ENCODE measurements around the gene THOC5. TPM values are rescaled to one million over a fixed set of nuclear protein-coding genes. Genes with fewer than 3 reads are reported as not detected.
"Not testable (repeated sequence)": the region's sequence is repeated elsewhere in the genome, so short reads cannot be mapped to it uniquely, and the experiment has no call there.

THOC5 gene
- total RNA-seq, 2 donors from 2014 or later, result 55.1 to 73.9 TPM

GRCh38 chr22:29517215-29517908 is 36.2 kb downstream of the THOC5 start:
- no peaks in the 10 kb centered on the region for H3K4me1 Mint-ChIP-seq (ENCODE audit: low read depth)
- H3K27ac Mint-ChIP-seq, result no peak overlapping the region
- peaks cover 6 to 7% of the 10 kb centered on the region in 2 donors for H3K36me3 Mint-ChIP-seq (ENCODE audit: insufficient read depth in 2 of 2)
- ATAC-seq (replicated peaks in 1 of 2) (no peak), DNase-seq (no peak)
- H3K27me3 Mint-ChIP-seq (ENCODE audit: low read depth), result no peaks in the 10 kb centered on the region
- H3K4me3 Mint-ChIP-seq, result no peak overlapping the region
- no peaks in the 10 kb centered on the region for H3K9me3 Mint-ChIP-seq

DNA sequence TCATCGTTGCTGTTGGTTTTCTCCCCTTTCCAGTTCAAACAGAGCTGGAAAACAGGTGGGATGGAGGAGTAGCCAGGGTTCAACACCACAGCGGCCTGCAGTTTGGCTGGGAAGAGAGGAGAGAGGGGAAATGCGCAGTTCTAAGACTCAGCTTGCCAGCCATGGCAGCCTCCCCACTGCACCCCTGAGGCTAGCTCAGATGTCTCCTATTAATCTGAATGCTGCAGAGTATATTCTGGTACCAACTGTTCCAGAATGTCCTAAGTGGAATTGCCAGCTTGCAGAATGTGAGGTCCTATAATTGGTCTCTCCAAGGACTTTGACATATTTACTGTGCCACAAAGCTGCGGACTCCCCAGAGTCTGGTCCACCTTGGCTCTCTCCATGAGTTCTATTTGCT is 41.5 kb downstream of the THOC5 start:
- no peaks in the 10 kb centered on the region for H3K27me3 Mint-ChIP-seq (ENCODE audit: low read depth)
- no peaks in the 10 kb centered on the region for H3K4me1 Mint-ChIP-seq (ENCODE audit: low read depth)
- H3K36me3 Mint-ChIP-seq (ENCODE audit: insufficient read depth in 2 of 2), result peaks cover 3 to 13% of the 10 kb centered on the region in 2 donors
- no peak overlapping the region for H3K4me3 Mint-ChIP-seq
- DNase-seq (no peak), ATAC-seq (replicated peaks in 1 of 2) (no peak)
- no peaks in the 10 kb centered on the region for H3K9me3 Mint-ChIP-seq
- H3K27ac Mint-ChIP-seq, result no peak overlapping the region

DNA sequence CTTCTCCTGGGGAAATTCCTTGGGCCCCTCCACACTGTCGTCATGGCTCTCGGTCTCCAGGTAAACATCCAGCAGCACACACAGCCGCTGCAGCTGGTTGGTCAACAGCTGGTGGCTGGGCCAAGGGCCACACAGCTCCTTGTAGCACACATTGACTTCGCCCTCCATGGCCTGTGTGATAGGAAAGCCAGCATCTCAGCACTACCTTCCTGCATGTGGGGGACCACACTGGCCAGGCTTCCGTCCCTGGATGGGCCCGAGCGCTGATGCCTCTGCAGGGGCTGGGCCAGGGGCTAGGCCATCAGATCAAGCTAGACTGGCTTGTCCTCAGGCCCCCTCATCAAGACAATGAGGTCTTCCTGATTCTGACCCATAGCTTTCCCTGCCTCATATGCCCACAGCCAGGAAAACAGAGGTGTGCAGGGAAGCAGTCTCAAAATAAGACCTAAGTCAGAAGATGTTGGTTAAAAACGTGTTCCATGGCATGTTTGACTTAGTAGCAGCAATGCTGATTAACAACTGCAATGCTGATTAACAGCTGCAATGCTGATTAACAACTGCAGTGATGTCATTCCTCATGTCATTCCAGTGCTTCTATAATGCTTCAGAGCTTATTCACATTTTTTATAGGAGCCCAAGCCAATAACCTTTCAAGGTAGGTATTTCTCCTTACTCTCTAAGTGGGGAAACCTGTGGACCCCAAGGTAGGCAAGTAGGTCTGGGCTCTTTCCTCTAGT is 42.3 kb downstream of the THOC5 start:
- ATAC-seq (replicated peaks in 1 of 2) (no peak), DNase-seq (no peak)
- Mint-ChIP-seq H3K27me3 (ENCODE audit: low read depth) (no peaks in the 10 kb centered on the region), H3K4me1 (ENCODE audit: low read depth) (no peaks in the 10 kb centered on the region), H3K9me3 (no peaks in the 10 kb centered on the region), H3K36me3 (ENCODE audit: insufficient read depth in 2 of 2) (peaks cover 5 to 13% of the 10 kb centered on the region in 2 donors), H3K4me3 (no peak overlapping the region), H3K27ac (peak overlapping the region; percentile 42)

DNA sequence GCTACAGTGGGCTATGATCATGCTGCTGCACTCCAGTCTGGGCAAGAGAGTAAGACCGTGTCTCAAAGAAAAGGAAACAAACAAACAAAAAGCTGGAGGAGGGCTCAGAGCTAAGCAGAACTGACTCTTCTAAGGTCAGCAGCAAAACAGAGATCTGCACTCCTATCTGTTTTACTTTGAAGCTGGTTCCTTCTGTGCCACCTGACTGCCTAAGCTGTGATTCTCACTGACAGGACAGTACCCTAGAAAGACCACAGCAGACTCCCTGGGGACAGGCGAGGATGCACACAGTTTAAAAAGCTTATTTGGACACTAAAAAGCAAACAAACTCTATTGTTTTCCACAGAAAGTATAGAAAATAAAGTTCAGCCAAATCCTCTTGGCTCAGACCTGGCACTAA is 43.0 kb downstream of the THOC5 start:
- Mint-ChIP-seq H3K27me3 (ENCODE audit: low read depth) (no peaks in the 10 kb centered on the region), H3K27ac (no peak overlapping the region), H3K36me3 (ENCODE audit: insufficient read depth in 2 of 2) (peaks cover 5 to 10% of the 10 kb centered on the region in 2 donors), H3K9me3 (no peaks in the 10 kb centered on the region), H3K4me3 (no peak overlapping the region), H3K4me1 (ENCODE audit: low read depth) (no peaks in the 10 kb centered on the region)
- DNase-seq (no peak), ATAC-seq (replicated peaks in 1 of 2) (no peak)

GRCh38 chr22:29509815-29510214 is 43.7 kb downstream of the THOC5 start:
- ATAC-seq (replicated peaks in 1 of 2) (no peak), DNase-seq (no peak)
- Mint-ChIP-seq H3K36me3 (ENCODE audit: insufficient read depth in 2 of 2) (peaks cover 4 to 10% of the 10 kb centered on the region in 2 donors), H3K27ac (peak overlapping the region; percentile 45), H3K9me3 (no peaks in the 10 kb centered on the region), H3K4me3 (no peak overlapping the region), H3K27me3 (ENCODE audit: low read depth) (no peaks in the 10 kb centered on the region), H3K4me1 (ENCODE audit: low read depth) (no peaks in the 10 kb centered on the region)

DNA sequence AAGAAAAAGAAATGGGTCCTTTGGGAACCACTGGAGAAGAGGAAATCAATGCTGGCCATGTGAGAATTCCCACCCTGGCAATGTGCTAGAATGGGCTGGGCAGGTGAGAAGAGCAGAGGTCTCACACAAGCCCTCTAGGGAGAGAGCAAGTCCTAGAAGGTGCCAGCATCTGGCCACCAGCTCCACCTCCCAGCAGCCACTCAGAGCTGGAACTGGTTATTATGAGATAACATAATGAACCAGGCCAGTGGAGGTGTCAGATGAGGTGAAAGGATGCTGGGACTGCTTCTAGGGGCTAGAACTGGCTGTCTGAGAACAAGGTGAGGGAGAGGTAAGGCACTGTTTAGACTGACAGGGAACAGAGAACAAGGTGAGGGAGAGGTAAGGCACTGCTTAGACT is 44.3 kb downstream of the THOC5 start:
- Mint-ChIP-seq H3K4me3 (no peak overlapping the region), H3K36me3 (ENCODE audit: insufficient read depth in 2 of 2) (peaks cover 4 to 10% of the 10 kb centered on the region in 2 donors), H3K27ac (no peak overlapping the region), H3K9me3 (no peaks in the 10 kb centered on the region), H3K27me3 (ENCODE audit: low read depth) (no peaks in the 10 kb centered on the region), H3K4me1 (ENCODE audit: low read depth) (no peaks in the 10 kb centered on the region)
- DNase-seq, result no peak
- ATAC-seq (replicated peaks in 1 of 2), result no peak

DNA sequence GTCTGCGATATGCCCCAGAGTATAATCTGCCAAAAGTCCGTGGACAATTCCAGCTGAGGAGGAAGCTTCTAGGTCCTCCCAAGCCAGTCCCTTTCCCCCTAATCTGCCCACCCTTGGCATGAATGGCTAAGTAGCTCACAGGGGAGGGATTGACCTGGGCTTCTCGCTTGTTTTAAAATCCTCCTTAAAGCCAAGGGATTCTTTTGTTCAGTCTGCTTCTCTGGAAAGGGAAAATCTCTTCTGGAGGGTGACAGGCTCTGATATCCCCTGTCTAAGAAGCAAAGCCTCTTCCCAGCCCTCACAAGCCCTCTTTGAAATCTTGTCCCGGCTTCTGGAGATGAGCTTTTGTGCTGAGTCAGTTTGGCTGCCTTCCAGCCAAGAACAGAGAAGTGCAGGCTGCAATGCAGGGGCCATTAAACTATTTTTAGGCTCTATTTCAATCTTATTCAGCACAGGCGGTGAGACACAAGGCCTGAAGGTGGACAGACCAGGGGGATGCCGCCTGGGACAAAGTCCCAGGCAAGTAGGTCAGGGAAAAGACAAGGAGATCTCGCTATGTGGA is 49.7 kb downstream of the THOC5 start:
- H3K36me3 Mint-ChIP-seq (ENCODE audit: insufficient read depth in 2 of 2), result peaks cover 2 to 6% of the 10 kb centered on the region in 2 donors
- H3K4me1 Mint-ChIP-seq (ENCODE audit: low read depth), result no peaks in the 10 kb centered on the region
- ATAC-seq (replicated peaks in 1 of 2) (no peak), DNase-seq (no peak)
- no peaks in the 10 kb centered on the region for H3K27me3 Mint-ChIP-seq (ENCODE audit: low read depth)
- H3K4me3 Mint-ChIP-seq, result no peak overlapping the region
- H3K27ac Mint-ChIP-seq, result no peak overlapping the region
- H3K9me3 Mint-ChIP-seq, result no peaks in the 10 kb centered on the region

DNA sequence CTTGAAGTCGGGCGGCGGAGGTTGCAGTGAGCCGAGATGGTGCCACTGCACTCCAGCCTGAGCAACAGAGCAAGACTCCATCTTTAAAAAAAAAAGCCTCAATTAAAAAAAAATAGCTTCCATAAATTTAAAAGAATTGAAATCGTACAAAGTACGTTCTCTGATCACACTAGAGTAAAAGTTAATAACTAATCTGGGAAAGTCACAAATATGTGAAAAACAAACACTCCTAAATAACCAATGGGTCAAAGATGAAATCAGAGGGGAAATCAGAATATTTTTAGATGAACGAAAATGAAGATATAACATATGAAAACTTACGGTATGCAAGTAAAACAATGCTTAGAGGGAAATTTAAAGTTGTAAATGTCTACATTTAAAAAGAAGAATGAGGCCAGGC is 53.7 kb downstream of the THOC5 start:
- Mint-ChIP-seq H3K27me3 (ENCODE audit: low read depth) (no peaks in the 10 kb centered on the region), H3K27ac (no peak overlapping the region), H3K9me3 (no peaks in the 10 kb centered on the region), H3K4me3 (no peak overlapping the region), H3K4me1 (ENCODE audit: low read depth) (no peaks in the 10 kb centered on the region), H3K36me3 (ENCODE audit: insufficient read depth in 2 of 2) (peaks cover 0 to 8% of the 10 kb centered on the region in 2 donors)
- ATAC-seq (replicated peaks in 1 of 2), result no peak
- no peak for DNase-seq

DNA sequence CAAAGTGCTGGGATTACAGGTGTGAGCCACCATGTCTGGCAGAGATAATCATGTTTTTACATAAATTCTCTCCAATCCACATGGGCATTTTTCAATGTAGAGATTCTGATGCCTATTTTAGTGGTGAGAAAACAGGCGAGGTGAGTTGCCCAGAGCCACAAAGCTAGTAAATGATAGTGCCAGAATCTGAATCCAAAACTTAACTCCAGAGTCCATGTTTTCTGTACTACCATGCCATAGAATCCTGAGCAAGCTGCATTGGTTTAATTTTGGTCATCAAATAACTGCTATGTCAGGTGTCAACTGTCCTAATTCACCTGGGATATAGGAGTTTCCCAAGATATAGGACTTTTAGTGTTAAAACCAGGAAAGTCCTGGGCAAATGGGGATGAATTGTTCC is 59.9 kb downstream of the THOC5 start:
- no peak overlapping the region for H3K27ac Mint-ChIP-seq
- H3K4me1 Mint-ChIP-seq (ENCODE audit: low read depth), result no peaks in the 10 kb centered on the region
- no peaks in the 10 kb centered on the region for H3K27me3 Mint-ChIP-seq (ENCODE audit: low read depth)
- H3K36me3 Mint-ChIP-seq (ENCODE audit: insufficient read depth in 2 of 2), result peaks cover 0 to 9% of the 10 kb centered on the region in 2 donors
- H3K4me3 Mint-ChIP-seq, result no peak overlapping the region
- DNase-seq (no peak), ATAC-seq (replicated peaks in 1 of 2) (no peak)
- peaks cover 0 to 3% of the 10 kb centered on the region in 2 donors for H3K9me3 Mint-ChIP-seq

- Mint-ChIP-seq H3K4me1 (ENCODE audit: low read depth) (no peaks in the 10 kb centered on the region), H3K27ac (no peak overlapping the region), H3K4me3 (no peak overlapping the region), H3K36me3 (ENCODE audit: insufficient read depth in 2 of 2) (peaks cover 0 to 9% of the 10 kb centered on the region in 2 donors), H3K27me3 (ENCODE audit: low read depth) (no peaks in the 10 kb centered on the region), H3K9me3 (peaks cover 0 to 3% of the 10 kb centered on the region in 2 donors)
- DNase-seq (no peak), ATAC-seq (replicated peaks in 1 of 2) (no peak)
These were observed 62.5 kb downstream of the THOC5 start for GRCh38 chr22:29491012-29491411.

DNA sequence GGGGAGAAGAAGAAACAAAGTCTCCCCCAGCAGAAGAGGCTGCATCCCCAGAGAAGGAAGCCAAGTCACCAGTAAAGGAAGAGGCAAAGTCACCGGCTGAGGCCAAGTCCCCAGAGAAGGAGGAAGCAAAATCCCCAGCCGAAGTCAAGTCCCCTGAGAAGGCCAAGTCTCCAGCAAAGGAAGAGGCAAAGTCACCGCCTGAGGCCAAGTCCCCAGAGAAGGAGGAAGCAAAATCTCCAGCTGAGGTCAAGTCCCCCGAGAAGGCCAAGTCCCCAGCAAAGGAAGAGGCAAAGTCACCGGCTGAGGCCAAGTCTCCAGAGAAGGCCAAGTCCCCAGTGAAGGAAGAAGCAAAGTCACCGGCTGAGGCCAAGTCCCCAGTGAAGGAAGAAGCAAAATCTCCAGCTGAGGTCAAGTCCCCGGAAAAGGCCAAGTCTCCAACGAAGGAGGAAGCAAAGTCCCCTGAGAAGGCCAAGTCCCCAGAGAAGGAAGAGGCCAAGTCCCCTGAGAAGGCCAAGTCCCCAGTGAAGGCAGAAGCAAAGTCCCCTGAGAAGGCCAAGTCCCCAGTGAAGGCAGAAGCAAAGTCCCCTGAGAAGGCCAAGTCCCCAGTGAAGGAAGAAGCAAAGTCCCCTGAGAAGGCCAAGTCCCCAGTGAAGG is 64.3 kb downstream of the THOC5 start:
- not testable (repeated sequence) for H3K27ac Mint-ChIP-seq, H3K4me3 Mint-ChIP-seq, H3K9me3 Mint-ChIP-seq

GRCh38 chr22:29487426-29487986 is 66.1 kb downstream of the THOC5 start:
- no peak overlapping the region for H3K4me3 Mint-ChIP-seq
- H3K27ac Mint-ChIP-seq, result no peak overlapping the region
- H3K27me3 Mint-ChIP-seq (ENCODE audit: low read depth), result no peaks in the 10 kb centered on the region
- no peaks in the 10 kb centered on the region for H3K4me1 Mint-ChIP-seq (ENCODE audit: low read depth)
- H3K36me3 Mint-ChIP-seq (ENCODE audit: insufficient read depth in 2 of 2), result no peaks in the 10 kb centered on the region
- DNase-seq (no peak), ATAC-seq (replicated peaks in 1 of 2) (no peak)
- no peaks in the 10 kb centered on the region for H3K9me3 Mint-ChIP-seq

More for the DNA sequence above, 64.3 kb downstream of the THOC5 start:
- not testable (repeated sequence) for H3K36me3 Mint-ChIP-seq (ENCODE audit: insufficient read depth in 2 of 2); H3K27me3 Mint-ChIP-seq (ENCODE audit: low read depth); DNase-seq; ATAC-seq (replicated peaks in 1 of 2); H3K4me1 Mint-ChIP-seq (ENCODE audit: low read depth)

DNA sequence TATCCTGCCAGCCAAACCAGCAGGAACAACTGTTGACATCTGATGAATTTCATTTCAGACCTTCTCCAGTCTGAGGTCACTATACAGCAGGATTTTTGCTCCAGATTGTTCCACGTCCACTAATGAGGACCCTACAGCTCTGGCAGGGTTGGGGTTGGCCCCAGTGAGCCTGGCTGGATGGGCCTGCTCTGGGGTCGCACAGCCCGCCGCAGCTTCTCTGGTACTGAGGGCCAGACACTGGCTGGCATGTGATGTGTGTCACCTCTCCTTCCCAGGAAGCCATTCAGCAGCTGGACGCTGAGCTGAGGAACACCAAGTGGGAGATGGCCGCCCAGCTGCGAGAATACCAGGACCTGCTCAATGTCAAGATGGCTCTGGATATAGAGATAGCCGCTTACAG is 68.1 kb downstream of the THOC5 start:
- peaks cover 2 to 4% of the 10 kb centered on the region in 2 donors for H3K36me3 Mint-ChIP-seq (ENCODE audit: insufficient read depth in 2 of 2)
- no peak for DNase-seq
- no peak overlapping the region for H3K27ac Mint-ChIP-seq
- peaks cover 7% of the 10 kb centered on the region for H3K4me1 Mint-ChIP-seq (ENCODE audit: low read depth)
- ATAC-seq (replicated peaks in 1 of 2), result no peak
- no peak overlapping the region for H3K4me3 Mint-ChIP-seq
- H3K9me3 Mint-ChIP-seq, result no peaks in the 10 kb centered on the region
- H3K27me3 Mint-ChIP-seq (ENCODE audit: low read depth), result peaks cover 11% of the 10 kb centered on the region

Measured in activated T-cell treated with anti-CD3 and anti-CD28 coated beads, Interleukin-2, amount 50 U/mL, for 72 hours (primary cell).